Nucleus accumbens (tissue), 56 donors: Measurements from ENCODE around the gene CCDC136.

Source experiments
- DNase-seq, 56 donors: peaks; one replicate each; lab custom pipeline; 2025; lab: John Stamatoyannopoulos, UW

The CCDC136 gene

DNA sequence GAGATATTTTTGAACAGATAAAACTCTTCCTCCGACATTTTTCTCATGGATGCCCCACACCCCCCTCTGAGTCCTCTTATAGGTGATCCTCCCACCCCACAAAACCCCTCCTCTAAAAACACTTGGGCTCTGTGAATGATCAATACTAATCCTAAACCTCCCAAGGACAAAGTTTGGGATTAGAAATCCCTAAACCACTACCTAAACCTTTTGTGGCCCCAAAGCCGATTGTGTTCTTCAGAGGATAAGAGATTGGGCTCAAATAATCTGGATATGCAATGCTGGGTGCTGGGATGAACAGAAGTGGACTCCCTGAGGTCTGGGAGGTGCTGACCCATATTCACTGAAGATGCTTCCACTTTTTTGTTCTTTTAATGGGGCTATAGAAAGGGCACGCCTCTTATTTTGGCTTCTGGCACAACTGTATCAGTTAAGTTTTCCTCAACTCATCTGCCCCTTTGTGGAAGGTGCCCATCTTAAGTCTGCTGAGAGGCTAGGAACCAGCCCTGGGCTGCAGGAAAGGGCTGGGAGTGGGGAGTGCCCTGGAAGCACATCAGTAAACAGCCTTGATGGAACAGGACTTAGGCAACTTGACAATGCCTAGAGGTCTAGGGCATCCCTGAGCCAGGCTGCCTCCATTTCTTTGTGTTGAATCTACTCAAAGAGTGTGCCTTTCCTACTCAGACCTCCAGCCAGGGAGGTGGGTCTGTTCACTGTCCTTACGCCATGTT lies 15.9 kb upstream of the CCDC136 start, which contains the start of gene OPN1SW:
Gene OPN1SW (minus strand): TSS at position 51 of the 731 bp plus-strand sequence. CDS start 13 bp downstream, at position 38.
- no peak for DNase-seq

DNA sequence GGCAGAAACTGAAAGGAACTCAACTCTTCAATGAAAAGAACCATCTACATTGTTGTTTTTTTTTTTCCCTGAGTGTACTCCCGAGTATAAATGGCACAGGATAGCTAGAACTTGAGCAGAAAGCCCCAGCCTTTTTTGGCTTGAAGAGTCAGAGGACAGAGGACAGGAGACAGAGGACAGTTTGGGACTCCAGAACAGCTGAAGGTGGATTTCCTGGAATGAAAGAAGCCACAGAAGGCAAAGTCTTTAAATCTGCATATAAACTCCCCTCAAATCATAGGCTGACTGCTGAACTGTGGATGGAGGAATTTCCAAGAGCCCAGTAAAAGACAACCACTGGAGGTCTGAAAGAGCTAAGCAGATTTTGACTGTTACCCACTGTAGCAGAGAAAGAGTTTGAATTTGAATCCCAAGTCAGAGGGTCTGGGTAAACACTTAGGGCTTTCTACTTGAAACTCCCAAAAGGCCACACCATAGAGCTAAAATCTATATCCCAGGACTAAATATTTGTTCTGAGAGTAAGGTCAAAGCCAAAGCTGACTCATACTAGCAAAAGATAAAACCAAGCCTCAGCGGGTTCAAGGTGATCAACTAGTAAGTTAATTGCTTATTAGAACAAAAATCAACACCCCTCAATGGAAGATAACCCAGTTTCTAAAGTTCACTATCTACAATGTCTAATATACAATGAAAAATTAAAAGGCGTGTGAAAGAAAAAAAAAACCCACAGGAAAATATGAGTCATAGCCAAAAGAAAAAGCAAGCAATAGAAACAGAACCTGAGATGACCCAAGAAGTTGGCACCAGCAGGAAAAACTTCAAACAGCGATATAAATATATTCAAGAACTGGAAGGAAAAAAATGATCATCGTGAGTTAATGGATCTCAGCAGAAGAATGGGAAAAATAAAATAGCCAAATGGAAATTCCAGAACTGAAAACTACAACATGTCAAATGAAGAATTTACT lies 14.3 kb upstream of the CCDC136 start:
- DNase-seq: no peak

DNA sequence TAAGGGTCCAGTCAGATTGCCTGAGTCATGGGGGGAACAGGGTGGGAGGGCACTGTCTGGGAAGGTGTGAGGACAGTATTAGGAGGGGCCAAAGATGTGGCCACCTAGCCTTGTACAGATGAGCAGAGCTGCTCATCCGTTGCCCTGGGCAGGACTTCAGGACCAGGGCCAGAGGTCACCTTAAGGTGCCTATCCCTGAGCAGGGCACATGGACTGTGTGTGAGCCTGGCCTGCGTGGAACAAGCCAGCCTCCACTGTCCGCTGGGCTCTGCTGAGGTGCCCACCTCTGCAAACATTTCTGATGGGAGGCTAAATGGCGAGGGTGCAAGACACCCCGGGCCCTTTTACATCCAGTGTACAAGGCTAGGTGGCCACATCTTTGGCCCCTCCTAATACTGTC lies 12.8 kb upstream of the CCDC136 start:
- DNase-seq: no peak

- no peak for DNase-seq
These were observed 10.6 kb upstream of the CCDC136 start for GRCh38 chr7:128781126-128781525.

GRCh38 chr7:128781851-128782250 lies 9.9 kb upstream of the CCDC136 start:
- no peak for DNase-seq

- peak in 33 of 56 donors; percentile 4 to 67 (median 36) for DNase-seq
These were observed 8.5 kb upstream of the CCDC136 start for GRCh38 chr7:128783143-128783861.

GRCh38 chr7:128785738-128786137 lies 6.0 kb upstream of the CCDC136 start:
- no peak for DNase-seq

- no peak for DNase-seq
These were observed 3.0 kb upstream of the CCDC136 start for GRCh38 chr7:128788446-128789412.

DNA sequence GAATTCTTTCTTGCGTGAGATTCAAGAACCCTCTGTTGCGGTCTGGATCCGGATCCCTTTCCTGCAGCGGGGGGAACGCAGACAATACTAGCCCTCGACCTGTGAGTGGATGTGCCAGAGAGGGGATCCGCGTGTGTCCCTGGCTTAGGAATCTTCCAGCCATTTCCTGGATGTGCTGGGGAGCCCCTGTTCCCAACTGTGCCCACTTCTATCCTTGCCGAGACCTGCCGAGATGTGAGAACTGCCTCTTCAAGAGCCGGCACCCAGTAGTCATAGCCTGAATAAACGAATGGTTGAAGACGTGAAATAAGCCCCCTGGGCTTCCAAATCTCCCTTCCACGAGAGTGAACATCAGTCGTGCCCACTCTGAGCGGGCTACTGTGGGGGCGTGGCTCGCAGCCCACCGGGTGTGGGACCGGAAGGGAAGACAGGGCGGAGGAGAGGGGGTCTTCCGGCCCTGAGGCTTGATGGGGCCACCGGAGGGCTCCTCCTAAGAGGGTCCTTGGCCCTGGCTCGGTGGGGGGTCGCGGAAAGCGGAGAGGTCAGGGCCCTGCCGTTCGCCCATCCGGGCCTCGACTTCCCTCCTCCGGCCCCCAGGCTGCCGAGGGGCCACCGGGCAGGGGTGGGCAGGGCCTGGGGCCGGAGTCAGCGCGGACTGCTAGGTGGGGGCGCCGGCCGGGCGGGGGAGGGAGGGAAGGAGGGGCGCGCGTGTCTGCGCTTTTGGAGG lies 1.3 kb upstream of the CCDC136 start:
- DNase-seq: peak in 1 of 56 donors; percentile 66

GRCh38 chr7:128791972-128792327 lies 182 bp downstream of the CCDC136 start:
- DNase-seq: no peak

- peak in 2 of 56 donors; percentile 16 for DNase-seq
These were observed 858 bp downstream of the CCDC136 start for GRCh38 chr7:128792471-128793180.

GRCh38 chr7:128793181-128793547 lies 1.4 kb downstream of the CCDC136 start:
- DNase-seq: no peak

DNA sequence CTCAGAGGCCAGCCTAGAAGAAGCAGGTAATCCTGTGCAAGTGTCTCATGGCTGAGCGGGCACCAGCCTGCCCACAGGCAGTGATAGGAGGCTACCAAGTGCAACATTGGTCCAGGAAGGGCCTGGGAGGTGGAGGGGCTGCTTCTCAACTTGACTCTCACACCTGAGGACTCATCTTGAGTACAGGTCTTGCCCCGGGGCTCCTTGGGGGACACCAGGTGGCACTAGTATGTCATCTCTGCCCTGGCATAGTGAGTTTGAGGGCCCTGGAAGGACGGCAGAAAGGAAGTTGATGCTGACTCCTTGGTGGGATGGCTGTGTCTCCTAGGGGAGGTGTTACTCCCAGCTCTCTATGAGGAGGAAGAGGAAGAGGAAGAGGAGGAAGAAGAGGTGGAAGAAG lies 2.3 kb downstream of the CCDC136 start:
- DNase-seq: no peak

- DNase-seq: no peak
These were observed 2.7 kb downstream of the CCDC136 start for GRCh38 chr7:128794436-128794835.

GRCh38 chr7:128795129-128795528 lies 3.4 kb downstream of the CCDC136 start:
- no peak for DNase-seq

GRCh38 chr7:128796327-128796726 lies 4.6 kb downstream of the CCDC136 start:
- DNase-seq: no peak

- no peak for DNase-seq
These were observed 7.7 kb downstream of the CCDC136 start for GRCh38 chr7:128799451-128799850.

DNA sequence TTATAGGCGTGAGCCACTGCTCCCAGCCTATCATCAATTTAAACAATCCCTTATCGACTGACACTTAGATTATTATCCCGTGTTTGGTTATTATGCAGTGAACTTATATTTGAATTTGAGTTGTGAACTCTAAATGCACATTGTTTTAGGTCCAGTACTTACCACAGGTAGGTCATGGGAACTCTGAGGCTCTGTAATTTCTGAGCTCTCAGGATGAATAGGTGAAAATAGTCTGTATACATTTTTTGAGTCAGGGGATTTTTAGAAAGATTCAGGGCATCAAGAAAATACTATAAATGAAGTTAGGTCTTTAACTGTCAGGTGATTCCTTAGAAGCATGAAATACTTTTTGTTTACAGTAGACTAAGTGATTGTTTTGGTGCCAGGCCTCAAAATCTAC lies 8.8 kb downstream of the CCDC136 start:
- DNase-seq: no peak
